Fibroblast of villous mesenchyme (primary cell): ENCODE data around the gene ACTL6A. TPM values are rescaled to one million over a fixed set of nuclear protein-coding genes. Genes with fewer than 3 reads are reported as not detected.
"Not testable (repeated sequence)": the region's sequence is repeated elsewhere in the genome, so short reads cannot be mapped to it uniquely, and the experiment has no call there.

Experiments used
- DNase-seq: peaks from one replicate; pipeline ENCODE4 v3.0.0-alpha.2; 2010; ENCODE audit warnings: low read depth
- H3K4me3 ChIP-seq: 2 replicates; pipeline ENCODE4 v1.5.1; 2011; ENCODE audit warnings: low read depth, mild to moderate bottlenecking, low read length
- total RNA-seq: library from RNA; depleted of rRNA; stranded (reverse); fragments of >200 nt; gene quantifications from 2 replicates; pipeline ENCODE4 v1.2.3, GENCODE V29; 2012
- TF ChIP-seq, protein P1 (sequence below): IDR thresholded peaks from 2 replicates; pipeline ENCODE4 v1.5.1; 2012; ENCODE audit warnings: low read depth, mild to moderate bottlenecking, low read length; ENCODE audit not compliant: insufficient read depth

ACTL6A gene
- 42.5 and 48.8 TPM in 2 replicates for total RNA-seq

DNA sequence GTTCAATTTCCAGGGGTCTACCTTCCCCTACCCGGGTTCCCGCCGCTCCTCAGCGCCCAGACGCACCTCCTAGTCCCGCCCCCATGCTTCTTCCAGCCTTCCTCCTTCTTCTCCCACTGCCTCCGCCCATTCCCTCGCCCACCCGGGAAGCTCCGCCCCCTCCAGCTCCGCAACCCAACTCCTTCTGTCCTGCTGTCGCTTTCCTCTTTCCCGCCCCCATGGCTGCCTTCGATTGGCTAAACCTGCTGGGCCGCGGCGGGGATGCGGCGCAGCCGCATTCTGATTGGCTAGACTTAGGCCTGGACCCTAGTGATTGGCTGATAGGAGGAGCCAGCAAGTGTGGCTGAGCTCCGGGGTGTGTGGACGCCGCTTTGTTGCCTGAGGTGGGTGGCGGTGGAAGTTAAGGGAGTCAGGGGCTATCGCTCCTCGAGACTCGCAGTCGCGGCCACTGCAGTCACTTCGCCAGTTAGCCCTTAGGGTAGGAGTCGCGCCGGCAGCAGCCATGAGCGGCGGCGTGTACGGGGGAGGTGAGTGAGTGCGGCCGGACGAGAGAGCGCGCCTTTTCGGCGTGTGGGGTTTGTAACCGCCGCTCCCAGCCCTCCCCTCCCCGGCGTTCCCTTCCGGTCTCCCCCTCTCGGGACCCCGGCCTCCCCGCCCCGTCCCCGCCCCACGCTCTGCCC lies at the start of gene ACTL6A:
ACTL6A (plus strand) TSS at position 336 of the 680 bp plus-strand sequence; CDS start at position 503, 167 bp downstream.
- DNase-seq, result peak; percentile 99
- TF ChIP-seq, protein P1, sequence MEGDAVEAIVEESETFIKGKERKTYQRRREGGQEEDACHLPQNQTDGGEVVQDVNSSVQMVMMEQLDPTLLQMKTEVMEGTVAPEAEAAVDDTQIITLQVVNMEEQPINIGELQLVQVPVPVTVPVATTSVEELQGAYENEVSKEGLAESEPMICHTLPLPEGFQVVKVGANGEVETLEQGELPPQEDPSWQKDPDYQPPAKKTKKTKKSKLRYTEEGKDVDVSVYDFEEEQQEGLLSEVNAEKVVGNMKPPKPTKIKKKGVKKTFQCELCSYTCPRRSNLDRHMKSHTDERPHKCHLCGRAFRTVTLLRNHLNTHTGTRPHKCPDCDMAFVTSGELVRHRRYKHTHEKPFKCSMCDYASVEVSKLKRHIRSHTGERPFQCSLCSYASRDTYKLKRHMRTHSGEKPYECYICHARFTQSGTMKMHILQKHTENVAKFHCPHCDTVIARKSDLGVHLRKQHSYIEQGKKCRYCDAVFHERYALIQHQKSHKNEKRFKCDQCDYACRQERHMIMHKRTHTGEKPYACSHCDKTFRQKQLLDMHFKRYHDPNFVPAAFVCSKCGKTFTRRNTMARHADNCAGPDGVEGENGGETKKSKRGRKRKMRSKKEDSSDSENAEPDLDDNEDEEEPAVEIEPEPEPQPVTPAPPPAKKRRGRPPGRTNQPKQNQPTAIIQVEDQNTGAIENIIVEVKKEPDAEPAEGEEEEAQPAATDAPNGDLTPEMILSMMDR, result no peak
- peak within 1 kb of the TSS; percentile 90 for H3K4me3 ChIP-seq

DNA sequence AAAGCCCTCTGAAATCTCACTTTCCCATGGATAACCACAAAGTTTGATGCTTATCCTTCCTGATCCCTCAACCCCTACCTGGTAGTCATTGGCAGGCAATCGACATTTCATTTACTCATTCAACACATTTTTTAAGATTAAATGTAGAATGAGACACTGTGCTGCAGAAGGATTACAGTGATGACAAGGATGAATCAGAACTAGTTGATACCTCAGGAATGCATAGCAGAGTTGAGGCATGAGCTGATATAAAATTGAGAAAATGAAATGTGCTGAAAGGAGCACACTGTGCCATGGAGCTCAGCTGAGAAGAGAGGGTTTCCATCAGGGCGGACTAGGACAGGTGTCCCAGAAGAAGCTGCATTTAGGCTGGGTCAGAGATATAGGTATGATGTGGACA lies 48.9 kb upstream of the ACTL6A start:
- TF ChIP-seq, protein P1, result no peak
- DNase-seq, result no peak
- no peak overlapping the region for H3K4me3 ChIP-seq

DNA sequence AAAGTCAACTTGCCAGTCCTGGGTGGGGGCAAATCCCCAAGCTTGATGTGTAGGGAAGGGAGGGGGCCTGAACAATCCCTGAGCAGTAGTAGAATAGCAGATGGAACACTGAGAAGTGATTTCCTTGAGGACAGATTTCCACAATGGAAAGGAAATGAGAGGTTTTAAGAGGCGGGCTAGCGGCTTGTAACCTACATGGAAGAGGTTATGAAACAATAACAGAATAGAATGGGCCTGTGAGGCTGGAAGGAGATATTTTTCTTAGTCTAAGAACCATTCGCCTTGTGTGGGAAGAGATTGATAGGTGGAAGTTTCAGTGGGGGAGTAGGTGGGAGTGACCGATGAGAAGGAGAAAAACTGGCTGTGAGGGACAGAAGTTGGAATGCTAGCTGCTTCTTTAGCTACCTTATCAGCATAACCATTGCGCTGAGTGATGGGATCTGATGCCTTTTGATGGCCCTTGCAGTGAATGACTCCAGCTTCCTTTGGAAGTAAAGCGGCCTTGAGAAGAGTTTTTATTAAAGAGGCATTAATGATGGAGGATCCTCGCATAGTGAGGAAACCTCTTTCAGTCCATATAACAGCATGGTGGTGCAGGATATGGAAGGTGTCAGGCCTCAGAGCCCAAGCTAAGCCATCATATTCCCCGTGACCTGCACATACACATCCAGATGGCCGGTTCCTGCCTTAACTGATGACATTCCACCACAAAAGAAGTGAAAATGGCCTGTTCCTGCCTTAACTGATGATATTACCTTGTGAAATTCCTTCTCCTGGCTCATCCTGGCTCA lies 46.1 kb upstream of the ACTL6A start:
- not testable (repeated sequence) for DNase-seq, H3K4me3 ChIP-seq

DNA sequence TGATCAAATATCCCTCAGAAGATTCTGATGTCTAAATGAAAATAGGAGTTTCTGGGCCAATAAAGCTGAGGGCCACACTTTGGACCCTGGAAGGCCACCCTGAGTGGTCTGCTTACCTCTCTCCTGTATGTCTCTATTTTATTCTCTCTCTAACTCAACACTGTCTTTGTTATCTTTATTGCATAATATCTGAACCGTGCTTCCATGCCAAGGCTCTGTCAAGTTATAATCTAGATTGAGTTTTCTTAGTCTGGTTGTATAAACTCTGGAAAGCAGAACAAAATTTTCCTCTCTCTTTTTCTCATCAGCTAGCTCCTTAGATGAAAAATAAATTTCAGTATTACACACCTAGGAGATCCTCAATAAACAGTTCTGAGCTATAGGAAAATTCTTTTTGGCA lies 36.2 kb upstream of the ACTL6A start:
- TF ChIP-seq, protein P1, result no peak
- DNase-seq, result peak; percentile 10
- H3K4me3 ChIP-seq, result peak overlapping the region; percentile 36

DNA sequence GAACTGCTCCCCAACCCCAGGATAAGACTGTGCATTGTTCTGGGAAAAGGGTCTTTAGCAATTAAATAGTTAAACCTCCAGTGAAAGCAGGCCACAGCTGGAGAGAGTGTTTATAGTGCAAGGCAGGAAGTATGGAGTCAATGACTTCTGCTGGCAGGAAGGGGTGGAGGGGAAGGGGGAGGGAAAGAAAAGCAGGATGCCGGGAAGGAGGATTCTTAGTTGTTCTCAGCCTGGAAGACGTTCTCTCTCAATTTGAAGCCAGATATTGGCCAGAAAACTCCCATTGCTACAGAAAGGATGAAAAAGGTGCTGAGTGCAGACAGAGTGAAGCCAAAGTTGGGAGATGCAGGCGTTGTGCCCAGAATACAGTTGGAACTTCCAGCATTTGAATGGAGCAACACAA lies 35.7 kb upstream of the ACTL6A start:
- peak overlapping the region; percentile 36 for H3K4me3 ChIP-seq
- DNase-seq, result peak; percentile 83
- TF ChIP-seq, protein P1, result no peak

DNA sequence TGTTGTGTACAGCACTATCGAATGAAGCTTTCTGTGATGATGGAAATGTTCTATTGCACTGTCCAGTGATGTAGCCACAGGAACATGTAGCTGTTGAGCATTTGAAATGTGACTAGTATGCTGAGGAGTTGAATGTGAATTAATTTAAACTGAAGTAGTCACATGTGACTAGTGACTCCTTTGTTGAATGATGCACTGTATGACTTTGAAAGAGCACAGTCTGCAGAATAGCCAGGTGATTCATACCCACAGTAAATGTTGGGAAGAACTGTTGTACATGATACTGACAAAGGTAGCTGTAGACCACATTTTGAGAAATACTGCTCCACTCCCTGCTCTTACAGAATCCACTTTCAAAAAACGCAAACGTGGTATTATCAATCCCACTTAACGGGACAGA lies 34.0 kb upstream of the ACTL6A start:
- no peak for DNase-seq
- TF ChIP-seq, protein P1, result no peak

DNA sequence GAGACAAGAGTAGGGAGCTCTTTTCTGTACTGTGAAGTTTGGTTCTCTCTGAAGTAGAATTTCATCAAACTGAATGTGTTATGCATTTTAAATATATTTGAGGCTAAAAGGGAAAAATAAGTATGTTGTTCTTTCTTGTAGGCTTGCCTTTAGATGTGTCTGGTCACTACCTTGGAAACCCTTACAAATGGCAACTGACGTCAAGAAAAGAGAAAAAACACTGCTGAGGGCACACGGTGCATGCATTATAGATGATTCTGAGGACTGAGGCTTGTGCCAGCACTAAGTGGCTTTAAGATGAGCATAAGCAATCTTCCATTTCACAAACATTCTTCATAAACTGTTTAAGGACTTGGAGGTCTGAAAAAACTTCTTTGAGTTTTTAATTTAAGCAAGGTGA lies 31.1 kb upstream of the ACTL6A start:
- TF ChIP-seq, protein P1, result no peak
- no peak overlapping the region for H3K4me3 ChIP-seq

More for the DNA sequence above, 34.0 kb upstream of the ACTL6A start:
- no peak overlapping the region for H3K4me3 ChIP-seq

More for the DNA sequence above, 31.1 kb upstream of the ACTL6A start:
- DNase-seq, result no peak
